HEK293 (cell line): Measurements from ENCODE around the gene CD84.

ENCODE experiments used
- CTCF ChIA-PET: fragments of 350-600 bp; formaldehyde crosslinking; extraction: SDS; loops from one replicate; lab custom pipeline; 2021; ENCODE audit warnings: antibody characterized with exemption; lab: Yijun Ruan, JAX
- POLR2A ChIA-PET: fragments of 300-600 bp; formaldehyde crosslinking; extraction: SDS; loops from one replicate; lab custom pipeline; 2020; ENCODE audit warnings: antibody characterized with exemption, inconsistent platforms; lab: Yijun Ruan, JAX
- H3K27ac ChIP-seq: fragments of 200-500 bp; sonication (Bioruptor generic); 2 replicates; pipeline ENCODE4 v1.5.1; 2014; ENCODE audit warnings: low read depth, low read length, control low read depth, inconsistent platforms; ENCODE audit errors: extremely low read depth
- H3K36me3 ChIP-seq, 2 experiments: fragments of 200-500 bp in 1 of 2; sonication (Bioruptor generic) in 1 of 2; 1 replicate in 1 of 2; 2 replicates in 1 of 2; pipeline ENCODE4 v1.5.1; 2014 to 2017; ENCODE audit warnings: inconsistent platforms in 2 of 2, low read length in 2 of 2; ENCODE audit not compliant: control insufficient read depth in 2 of 2, insufficient read depth in 1 of 2
- H3K4me1 ChIP-seq: fragments of 200-500 bp; sonication (Bioruptor generic); 2 replicates; pipeline ENCODE4 v1.5.1; 2014; ENCODE audit warnings: mild to moderate bottlenecking, low read length, inconsistent platforms; ENCODE audit not compliant: control insufficient read depth, insufficient read depth
- H3K4me3 ChIP-seq: 2 replicates; pipeline ENCODE4 v1.5.1; 2011; ENCODE audit warnings: low read depth, mild to moderate bottlenecking, control low read depth, low read length, moderate library complexity
- H3K9me3 ChIP-seq: fragments of 200-500 bp; sonication (Bioruptor generic); 2 replicates; pipeline ENCODE4 v1.5.1; 2014; ENCODE audit warnings: low read depth, low read length, inconsistent platforms; ENCODE audit not compliant: control insufficient read depth, insufficient read depth
- ATF2 ChIP-seq: fragments of 450-650 bp; formaldehyde crosslinking; IDR thresholded peaks from 2 replicates; pipeline ENCODE4 v1.5.1; 2016; ENCODE audit warnings: missing biosample characterization, missing genetic modification characterization, low read depth
- BCL11A ChIP-seq: fragments of 450-650 bp; formaldehyde crosslinking; IDR thresholded peaks from 2 replicates; pipeline ENCODE4 v1.5.1; 2016; ENCODE audit warnings: low read depth, missing biosample characterization, missing genetic modification characterization
- FEZF1 ChIP-seq: fragments of 450-650 bp; formaldehyde crosslinking; IDR thresholded peaks from 2 replicates; pipeline ENCODE4 v1.5.1; 2016; ENCODE audit warnings: missing biosample characterization, missing genetic modification characterization
- GLI2 ChIP-seq: fragments of 450-650 bp; formaldehyde crosslinking; IDR thresholded peaks from 2 replicates; pipeline ENCODE4; 2017; ENCODE audit warnings: missing biosample characterization, missing genetic modification characterization, low read depth, borderline replicate concordance
- OVOL3 ChIP-seq: fragments of 450-650 bp; formaldehyde crosslinking; IDR thresholded peaks from 2 replicates; pipeline ENCODE4 v1.5.1; 2016; ENCODE audit warnings: missing biosample characterization, missing genetic modification characterization
- SALL2 ChIP-seq: fragments of 450-650 bp; formaldehyde crosslinking; IDR thresholded peaks from 2 replicates; pipeline ENCODE4 v1.5.0; 2017; ENCODE audit warnings: missing biosample characterization, mild to moderate bottlenecking, missing genetic modification characterization, borderline replicate concordance
- ZBTB48 ChIP-seq: fragments of 450-650 bp; formaldehyde crosslinking; IDR thresholded peaks from 2 replicates; pipeline ENCODE4 v1.5.1; 2016; ENCODE audit warnings: missing biosample characterization, missing genetic modification characterization
- ZNF114 ChIP-seq: fragments of 450-650 bp; formaldehyde crosslinking; IDR thresholded peaks from 2 replicates; pipeline ENCODE4 v1.5.0; 2017; ENCODE audit warnings: missing biosample characterization, missing genetic modification characterization
- ZNF169 ChIP-seq: fragments of 450-650 bp; formaldehyde crosslinking; IDR thresholded peaks from 2 replicates; pipeline ENCODE4 v1.5.1; 2016; ENCODE audit warnings: missing biosample characterization, missing genetic modification characterization
- ZNF394 ChIP-seq: fragments of 450-650 bp; formaldehyde crosslinking; IDR thresholded peaks from 2 replicates; pipeline ENCODE4 v1.5.1; 2016; ENCODE audit warnings: missing biosample characterization, missing genetic modification characterization, mild to moderate bottlenecking, moderate library complexity, borderline replicate concordance
- ZNF654 ChIP-seq: fragments of 450-650 bp; formaldehyde crosslinking; IDR thresholded peaks from 2 replicates; pipeline ENCODE4 v1.5.1; 2016; ENCODE audit warnings: low read depth, missing biosample characterization, missing genetic modification characterization
- ZNF660 ChIP-seq: fragments of 450-650 bp; IDR thresholded peaks from 2 replicates; pipeline ENCODE4 v1.5.1; 2018; ENCODE audit warnings: missing biosample characterization, mild to moderate bottlenecking, missing genetic modification characterization
- TF ChIP-seq, protein P1 (sequence below): fragments of 450-650 bp; formaldehyde crosslinking; IDR thresholded peaks from 2 replicates; pipeline ENCODE4 v1.5.1; 2016; ENCODE audit warnings: missing biosample characterization, missing genetic modification characterization
- TF ChIP-seq, protein P2 (sequence below): fragments of 450-650 bp; formaldehyde crosslinking; optimal IDR thresholded peaks from 2 replicates; pipeline ENCODE3; 2016; ENCODE audit warnings: missing biosample characterization, mild to moderate bottlenecking, missing genetic modification characterization
- TF ChIP-seq, protein P3 (sequence below): fragments of 450-650 bp; formaldehyde crosslinking; IDR thresholded peaks from 2 replicates; pipeline ENCODE4 v1.5.1; 2016; ENCODE audit warnings: missing biosample characterization, missing genetic modification characterization

Gene CD84

DNA sequence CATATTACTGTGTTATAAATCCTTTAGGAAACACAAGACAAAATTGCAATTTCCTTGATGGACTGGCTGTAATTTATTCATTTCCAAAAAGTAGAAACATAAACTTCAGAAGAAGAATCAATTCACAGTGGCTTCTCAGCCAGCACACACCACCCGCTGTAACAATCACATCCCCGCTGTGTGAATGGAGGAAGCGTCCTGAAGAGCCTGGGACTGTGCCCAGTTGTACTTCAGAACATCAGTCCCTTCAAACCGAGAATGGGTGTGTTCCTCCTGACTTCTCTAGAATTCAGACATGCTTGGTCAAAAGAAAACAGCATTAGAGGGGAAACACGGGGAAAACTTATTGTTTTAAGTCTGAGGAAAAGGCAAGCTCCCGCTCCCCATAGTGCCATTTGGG is 28.8 kb upstream of the CD84 start (continued):
- TF ChIP-seq ATF2 (tag by site-specific recombination) (no peak), BCL11A (tag by site-specific recombination) (no peak), ZNF114 (tag by site-specific recombination) (no peak), ZBTB48 (no peak)
- TF ChIP-seq, protein P1, sequence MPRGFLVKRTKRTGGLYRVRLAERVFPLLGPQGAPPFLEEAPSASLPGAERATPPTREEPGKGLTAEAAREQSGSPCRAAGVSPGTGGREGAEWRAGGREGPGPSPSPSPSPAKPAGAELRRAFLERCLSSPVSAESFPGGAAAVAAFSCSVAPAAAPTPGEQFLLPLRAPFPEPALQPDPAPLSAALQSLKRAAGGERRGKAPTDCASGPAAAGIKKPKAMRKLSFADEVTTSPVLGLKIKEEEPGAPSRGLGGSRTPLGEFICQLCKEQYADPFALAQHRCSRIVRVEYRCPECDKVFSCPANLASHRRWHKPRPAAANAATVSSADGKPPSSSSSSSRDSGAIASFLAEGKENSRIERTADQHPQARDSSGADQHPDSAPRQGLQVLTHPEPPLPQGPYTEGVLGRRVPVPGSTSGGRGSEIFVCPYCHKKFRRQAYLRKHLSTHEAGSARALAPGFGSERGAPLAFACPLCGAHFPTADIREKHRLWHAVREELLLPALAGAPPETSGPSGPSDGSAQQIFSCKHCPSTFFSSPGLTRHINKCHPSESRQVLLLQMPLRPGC (tag by site-specific recombination) = no peak
- TF ChIP-seq, protein P2, sequence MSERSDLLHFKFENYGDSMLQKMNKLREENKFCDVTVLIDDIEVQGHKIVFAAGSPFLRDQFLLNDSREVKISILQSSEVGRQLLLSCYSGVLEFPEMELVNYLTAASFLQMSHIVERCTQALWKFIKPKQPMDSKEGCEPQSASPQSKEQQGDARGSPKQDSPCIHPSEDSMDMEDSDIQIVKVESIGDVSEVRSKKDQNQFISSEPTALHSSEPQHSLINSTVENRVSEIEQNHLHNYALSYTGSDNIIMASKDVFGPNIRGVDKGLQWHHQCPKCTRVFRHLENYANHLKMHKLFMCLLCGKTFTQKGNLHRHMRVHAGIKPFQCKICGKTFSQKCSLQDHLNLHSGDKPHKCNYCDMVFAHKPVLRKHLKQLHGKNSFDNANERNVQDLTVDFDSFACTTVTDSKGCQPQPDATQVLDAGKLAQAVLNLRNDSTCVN = no peak
- TF ChIP-seq, all 188 proteins: peak for 0

DNA sequence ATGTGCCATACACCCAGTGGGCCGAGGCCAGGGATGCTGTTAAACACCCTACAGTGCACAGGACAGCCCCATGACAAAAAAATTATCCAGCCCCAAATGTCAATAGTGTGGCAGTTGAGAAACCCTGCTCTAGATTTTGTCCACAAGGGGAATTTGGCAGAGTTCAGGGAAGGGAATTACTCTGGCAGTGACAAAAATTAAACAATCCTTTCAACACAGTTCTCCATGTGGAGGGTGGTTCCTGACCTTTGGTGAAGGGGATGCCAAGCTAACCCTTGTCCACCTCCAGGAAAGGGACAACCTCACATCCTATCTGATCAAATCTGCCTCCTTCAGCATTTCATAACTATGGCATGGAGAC is 28.4 kb upstream of the CD84 start:
- no peaks in the 10 kb centered on the region for H3K36me3 ChIP-seq
- no peaks in the 10 kb centered on the region for H3K4me1 ChIP-seq
- no peaks in the 10 kb centered on the region for H3K9me3 ChIP-seq
- no peak overlapping the region for H3K27ac ChIP-seq
- POLR2A ChIA-PET = no interaction called here
- TF ChIP-seq SALL2 = no peak
- TF ChIP-seq FEZF1 (tag by site-specific recombination) = no peak
- no peak for TF ChIP-seq ZNF394
- no peak for TF ChIP-seq OVOL3 (tag by site-specific recombination)
- TF ChIP-seq ZNF169 (tag by site-specific recombination) = no peak
- TF ChIP-seq ZNF660 (tag by site-specific recombination) = no peak
- CTCF ChIA-PET = interaction anchor here (1.0 to 4.1 kb wide), 11 partner anchors 11 to 230 kb away, joined by 3 to 24 read pairs (median 3); no protein-coding TSS in a partner anchor
- no peak overlapping the region for H3K4me3 ChIP-seq

DNA sequence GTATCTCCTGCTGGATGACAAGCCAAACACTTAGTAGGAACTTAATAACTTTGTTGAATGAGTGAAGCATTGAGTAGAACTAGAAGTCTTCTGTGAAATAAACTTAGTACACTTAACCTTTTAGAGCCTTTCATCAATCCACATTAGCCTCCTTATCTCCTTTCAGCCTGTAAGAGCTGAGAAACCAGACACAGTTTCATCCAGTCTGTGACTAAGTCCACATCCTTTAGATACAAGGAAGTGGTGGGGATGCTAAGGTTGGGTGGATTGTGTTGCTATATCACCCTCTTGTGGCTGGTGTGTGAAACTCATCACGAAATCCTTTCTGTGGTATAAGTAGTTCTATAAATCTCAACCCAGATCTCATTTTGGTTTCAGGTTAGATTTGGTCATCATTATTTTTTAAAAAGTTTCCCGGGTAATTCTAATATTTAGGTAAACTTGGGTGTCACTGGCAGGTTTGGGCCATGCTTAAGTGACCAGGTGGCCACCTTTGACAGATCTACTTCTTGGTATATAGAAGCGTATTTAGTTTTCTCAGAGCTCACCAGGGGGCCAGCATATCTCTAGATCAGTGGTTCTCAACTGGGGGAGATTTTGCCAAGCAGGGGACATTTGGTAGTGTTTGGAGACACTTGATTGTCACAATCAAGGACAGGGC is 27.8 kb upstream of the CD84 start:
- H3K4me1 ChIP-seq = no peaks in the 10 kb centered on the region
- TF ChIP-seq, protein P3, sequence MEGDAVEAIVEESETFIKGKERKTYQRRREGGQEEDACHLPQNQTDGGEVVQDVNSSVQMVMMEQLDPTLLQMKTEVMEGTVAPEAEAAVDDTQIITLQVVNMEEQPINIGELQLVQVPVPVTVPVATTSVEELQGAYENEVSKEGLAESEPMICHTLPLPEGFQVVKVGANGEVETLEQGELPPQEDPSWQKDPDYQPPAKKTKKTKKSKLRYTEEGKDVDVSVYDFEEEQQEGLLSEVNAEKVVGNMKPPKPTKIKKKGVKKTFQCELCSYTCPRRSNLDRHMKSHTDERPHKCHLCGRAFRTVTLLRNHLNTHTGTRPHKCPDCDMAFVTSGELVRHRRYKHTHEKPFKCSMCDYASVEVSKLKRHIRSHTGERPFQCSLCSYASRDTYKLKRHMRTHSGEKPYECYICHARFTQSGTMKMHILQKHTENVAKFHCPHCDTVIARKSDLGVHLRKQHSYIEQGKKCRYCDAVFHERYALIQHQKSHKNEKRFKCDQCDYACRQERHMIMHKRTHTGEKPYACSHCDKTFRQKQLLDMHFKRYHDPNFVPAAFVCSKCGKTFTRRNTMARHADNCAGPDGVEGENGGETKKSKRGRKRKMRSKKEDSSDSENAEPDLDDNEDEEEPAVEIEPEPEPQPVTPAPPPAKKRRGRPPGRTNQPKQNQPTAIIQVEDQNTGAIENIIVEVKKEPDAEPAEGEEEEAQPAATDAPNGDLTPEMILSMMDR (tag by site-specific recombination) = peak; percentile 50; the same call in 1 of the 2 replicates
- TF ChIP-seq GLI2 (tag by site-specific recombination) = no peak
- TF ChIP-seq ZNF654 (tag by site-specific recombination) = peak; percentile 77
- POLR2A ChIA-PET = no interaction called here
- H3K27ac ChIP-seq = no peak overlapping the region
- no peaks in the 10 kb centered on the region for H3K36me3 ChIP-seq
- H3K9me3 ChIP-seq = no peaks in the 10 kb centered on the region
- CTCF ChIA-PET = interaction anchor here (0.6 to 4.1 kb wide), 10 partner anchors 9 to 230 kb away, joined by 3 to 24 read pairs (median 4); no protein-coding TSS in a partner anchor
- H3K4me3 ChIP-seq = no peak overlapping the region
